SK-N-MC (cell line): ENCODE data around the gene FIS1.

ENCODE experiments used
- EZH2 ChIP-seq: fragments of 200-600 bp; sonication (generic); IDR thresholded peaks from one replicate; pipeline ENCODE4 v1.6.1; 2017; ENCODE audit warnings: antibody characterized with exemption
- POLR2AphosphoS5 ChIP-seq: IDR thresholded peaks from 2 replicates; pipeline ENCODE4 v1.6.1; 2012; ENCODE audit warnings: mild to moderate bottlenecking, low read depth, low read length, borderline replicate concordance

- TF ChIP-seq EZH2: no peak
- TF ChIP-seq POLR2AphosphoS5: no peak
These were observed 43.9 kb downstream of the FIS1 start, which contains the start of gene MOGAT3 for GRCh38 chr7:101200862-101201599.
